HG03439 (cell line): Measurements from ENCODE around the gene PPCDC.

Experiments used
- ATAC-seq: cut with Tn5 transposase; IDR thresholded peaks from one replicate; pipeline ENCODE4 v1.9.1; 2021; ENCODE audit warnings: mild to moderate bottlenecking, moderate library complexity; ENCODE audit not compliant: unreplicated experiment

The PPCDC gene

GRCh38 chr15:75043509-75044257 lies 20.3 kb downstream of the PPCDC start:
- ATAC-seq = peak; percentile 33

DNA sequence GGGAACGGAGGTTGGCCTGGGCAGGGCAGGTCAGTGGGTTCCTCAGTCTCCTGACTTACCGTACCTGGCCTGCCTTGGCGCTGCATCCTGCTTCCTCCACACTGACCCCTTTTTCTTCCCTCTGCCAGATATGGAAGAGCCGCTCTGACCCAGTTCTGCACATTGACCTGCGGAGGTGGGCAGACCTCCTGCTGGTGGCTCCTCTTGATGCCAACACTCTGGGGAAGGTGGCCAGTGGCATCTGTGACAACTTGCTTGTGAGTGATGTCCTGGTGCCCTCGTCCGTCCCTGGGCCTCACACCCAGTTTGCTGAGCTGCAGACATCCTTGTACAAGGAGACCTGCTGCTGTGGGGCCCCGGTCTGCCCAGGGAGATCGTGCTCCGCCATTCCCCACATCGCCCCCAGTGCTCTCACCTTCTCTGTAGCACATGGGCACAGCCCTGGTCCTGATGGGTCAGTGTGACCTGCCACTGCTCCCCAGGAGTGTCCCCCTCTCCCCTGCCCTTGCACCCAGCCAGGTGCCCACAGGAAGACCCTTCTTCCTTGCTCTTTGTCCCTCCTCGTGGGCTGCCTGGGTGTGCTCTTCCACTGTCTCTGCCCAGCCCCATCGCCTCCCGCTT lies 21.0 kb downstream of the PPCDC start:
- ATAC-seq = no peak

- no peak for ATAC-seq
Observed at GRCh38 chr15:75045332-75046015, 22.1 kb downstream of the PPCDC start.

DNA sequence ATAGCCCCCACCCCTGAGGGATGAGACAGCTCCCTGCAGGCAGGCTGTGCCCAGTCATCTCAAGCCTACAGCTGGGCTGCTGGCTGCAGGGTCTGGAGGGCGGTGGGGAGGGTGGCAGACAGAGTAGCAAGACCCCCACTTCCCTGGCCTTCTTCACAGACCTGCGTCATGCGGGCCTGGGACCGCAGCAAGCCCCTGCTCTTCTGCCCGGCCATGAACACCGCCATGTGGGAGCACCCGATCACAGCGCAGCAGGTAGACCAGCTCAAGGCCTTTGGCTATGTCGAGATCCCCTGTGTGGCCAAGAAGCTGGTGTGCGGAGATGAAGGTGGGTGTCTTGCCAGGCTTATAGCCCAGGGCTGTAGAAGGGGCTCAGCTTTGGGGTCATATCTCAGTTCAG lies 25.0 kb downstream of the PPCDC start:
- ATAC-seq = no peak

GRCh38 chr15:75049392-75049791 lies 26.0 kb downstream of the PPCDC start:
- no peak for ATAC-seq

GRCh38 chr15:75050283-75050682 lies 26.9 kb downstream of the PPCDC start:
- no peak for ATAC-seq

- no peak for ATAC-seq
Observed at GRCh38 chr15:75051191-75051608, 27.8 kb downstream of the PPCDC start.

- ATAC-seq = no peak
Observed at GRCh38 chr15:75051711-75052110, 28.3 kb downstream of the PPCDC start.

- no peak for ATAC-seq
Observed at GRCh38 chr15:75052972-75053747, 29.8 kb downstream of the PPCDC start.

- ATAC-seq = no peak
Observed at GRCh38 chr15:75053748-75054125, 30.3 kb downstream of the PPCDC start.

DNA sequence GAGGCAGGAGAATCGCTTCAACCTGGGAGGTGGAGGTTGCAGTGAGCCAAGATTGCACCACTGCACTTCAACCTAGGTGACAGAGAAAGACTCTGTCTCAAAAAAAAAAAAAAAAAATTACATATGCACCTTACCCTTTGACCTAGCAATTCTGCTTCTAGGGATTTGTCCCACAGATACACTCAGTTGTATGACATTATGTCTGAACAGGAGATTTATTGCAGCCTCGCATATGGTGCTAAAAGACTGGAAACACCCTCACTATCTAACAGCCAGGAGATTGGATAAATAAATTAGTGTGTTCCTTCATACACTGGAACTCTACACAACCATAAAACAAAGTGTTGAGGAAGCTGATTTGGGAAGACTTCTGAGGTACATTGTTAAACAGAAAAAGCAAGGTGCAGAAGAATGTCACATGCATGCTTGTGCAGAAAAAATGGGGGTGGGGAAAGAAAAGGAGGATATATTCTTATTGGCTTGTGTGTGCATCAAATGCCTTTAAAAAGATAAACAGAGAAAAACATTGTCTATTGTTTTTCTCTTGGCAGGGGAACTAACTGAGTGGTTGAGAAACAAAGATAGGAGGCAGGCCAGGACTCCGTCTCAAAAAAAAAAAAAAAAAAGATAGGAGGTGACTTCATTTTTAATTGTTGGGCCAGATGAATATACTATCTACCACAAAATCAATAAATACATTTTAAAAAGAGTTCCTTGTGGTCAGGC lies 30.9 kb downstream of the PPCDC start:
- no peak for ATAC-seq

DNA sequence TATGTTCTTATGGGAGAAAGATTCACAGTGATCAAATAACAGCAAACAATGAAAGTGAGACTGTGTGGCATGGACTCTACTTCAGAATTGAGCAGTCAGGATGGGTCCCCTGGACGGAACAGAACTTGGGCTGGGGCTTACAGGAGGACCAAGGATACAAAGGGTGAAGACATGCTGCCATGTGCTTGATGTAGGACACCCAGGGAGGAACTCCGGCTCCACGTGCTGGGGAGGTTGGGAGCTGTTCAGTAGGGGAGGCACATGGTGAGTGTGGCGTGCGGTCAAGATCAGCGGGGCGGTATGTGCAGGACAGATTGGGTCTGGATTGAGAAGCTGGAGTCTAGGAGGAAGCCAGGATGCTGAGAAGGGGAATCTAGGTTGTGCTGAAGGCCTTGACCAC lies 32.6 kb downstream of the PPCDC start:
- ATAC-seq = no peak

- no peak for ATAC-seq
Observed at GRCh38 chr15:75058127-75058905, 34.9 kb downstream of the PPCDC start.

- no peak for ATAC-seq
Observed at GRCh38 chr15:75059607-75060006, 36.2 kb downstream of the PPCDC start.

DNA sequence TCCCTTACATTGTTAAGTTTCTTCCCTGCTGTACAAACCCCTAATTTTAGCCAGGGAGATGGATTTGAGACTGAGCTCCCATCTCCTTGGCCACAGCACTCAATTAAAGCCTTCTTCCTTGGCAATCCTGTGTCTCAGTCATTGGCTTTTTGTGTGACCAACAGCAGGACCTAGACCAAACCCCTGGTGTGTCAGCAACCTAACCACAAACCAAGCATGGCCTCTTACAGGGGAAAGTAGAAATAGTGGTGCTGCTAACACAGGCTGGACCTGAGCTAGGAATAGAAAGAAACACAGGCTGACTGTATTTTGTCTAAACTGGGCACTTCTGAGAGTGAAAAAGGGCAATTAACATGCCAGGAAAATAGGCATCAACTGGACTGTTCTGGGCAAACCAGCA lies 37.9 kb downstream of the PPCDC start:
- peak; percentile 73 for ATAC-seq

DNA sequence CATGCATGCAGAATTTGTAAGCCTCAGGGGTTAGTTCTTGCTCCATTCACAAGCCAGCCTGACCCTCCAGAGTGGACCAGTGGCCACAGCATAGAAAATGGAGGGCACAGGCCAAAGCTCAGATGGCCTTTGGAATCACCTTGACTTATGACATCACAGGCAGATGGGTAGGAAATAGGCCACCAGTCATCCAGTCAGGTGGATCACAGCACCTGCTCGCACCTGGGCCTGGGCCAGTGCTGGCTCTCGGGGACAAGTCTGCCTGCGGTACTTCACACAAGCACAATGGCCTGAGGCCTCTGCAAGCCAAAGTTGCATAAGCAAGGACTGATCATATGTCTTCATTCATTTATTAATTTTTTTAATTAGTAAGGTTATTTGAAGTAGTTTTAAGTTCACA lies 39.3 kb downstream of the PPCDC start:
- no peak for ATAC-seq

DNA sequence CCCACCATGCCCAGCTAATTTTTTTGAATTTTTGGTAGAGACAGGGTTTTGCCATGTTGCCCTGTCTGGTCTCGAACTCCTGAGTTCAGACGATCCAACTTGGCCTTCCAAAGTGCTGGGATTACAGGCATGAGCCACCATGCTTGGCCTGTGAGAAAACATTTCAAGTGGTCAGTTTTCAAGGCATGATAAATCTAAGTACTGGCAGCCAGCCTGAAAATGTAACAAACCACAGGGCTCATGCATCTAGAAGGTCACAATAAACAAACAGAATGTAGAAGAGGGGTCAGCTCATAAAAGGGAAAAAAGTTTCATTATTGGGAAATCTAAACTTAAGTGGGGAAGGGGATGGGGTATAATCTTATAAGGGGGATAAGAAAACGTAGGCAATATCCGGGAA lies 39.9 kb downstream of the PPCDC start:
- no peak for ATAC-seq

DNA sequence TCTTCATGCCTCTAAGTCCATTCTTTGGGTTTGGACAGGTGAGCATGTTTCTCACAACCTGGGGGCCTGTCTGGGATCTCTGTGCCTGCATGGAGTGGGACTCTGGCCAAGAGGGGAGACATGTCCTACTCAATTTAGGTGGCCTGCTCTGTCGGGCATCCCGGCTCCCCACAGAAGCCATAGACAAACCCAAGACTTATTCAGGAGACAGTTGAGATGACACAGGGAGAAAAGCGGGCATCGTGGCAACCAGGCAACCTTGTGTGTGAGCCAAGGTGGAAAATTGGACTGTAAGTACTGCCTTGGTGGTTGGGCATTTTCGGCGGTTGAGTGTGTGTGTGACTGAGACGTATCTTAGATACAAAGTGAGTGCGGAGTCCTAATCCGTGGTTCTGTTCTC lies 40.5 kb downstream of the PPCDC start:
- ATAC-seq = no peak

DNA sequence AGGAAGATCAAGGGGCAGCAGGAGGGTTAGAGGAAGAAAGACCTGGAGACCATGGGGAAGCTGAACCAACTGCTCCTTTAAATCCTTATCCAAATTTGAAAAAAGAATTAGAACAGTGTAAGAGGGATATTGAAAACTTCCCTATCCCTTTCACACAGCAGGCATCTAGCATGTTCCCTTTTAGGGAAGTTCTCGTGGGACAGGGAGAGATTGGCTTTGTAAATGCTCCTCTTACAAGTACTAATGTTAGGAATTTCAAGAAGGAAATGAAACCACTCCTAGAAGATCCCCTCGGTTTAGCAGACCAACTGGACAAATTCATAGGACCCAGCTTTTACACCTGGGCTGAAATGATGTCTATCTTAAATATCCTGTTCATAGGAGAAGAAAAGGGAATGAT lies 41.5 kb downstream of the PPCDC start:
- no peak for ATAC-seq

GRCh38 chr15:75065467-75065850 lies 42.1 kb downstream of the PPCDC start:
- no peak for ATAC-seq
